IPS DF 4.7 (cell line): ENCODE results near the gene MPRIP.

Experiments
- DNase-seq: peaks from one replicate; pipeline ENCODE4 v3.0.0-alpha.2; 2013; ENCODE audit warnings: low spot score; ENCODE audit errors: extremely low read depth

MPRIP gene

GRCh38 chr17:17066021-17066420 lies 23.8 kb downstream of the MPRIP start:
- DNase-seq = no peak

GRCh38 chr17:17067257-17067656 lies 25.0 kb downstream of the MPRIP start:
- DNase-seq = no peak

- DNase-seq = no peak
These were observed 27.6 kb downstream of the MPRIP start for GRCh38 chr17:17069849-17070248.

- DNase-seq = no peak
These were observed 28.7 kb downstream of the MPRIP start for GRCh38 chr17:17070931-17071330.

DNA sequence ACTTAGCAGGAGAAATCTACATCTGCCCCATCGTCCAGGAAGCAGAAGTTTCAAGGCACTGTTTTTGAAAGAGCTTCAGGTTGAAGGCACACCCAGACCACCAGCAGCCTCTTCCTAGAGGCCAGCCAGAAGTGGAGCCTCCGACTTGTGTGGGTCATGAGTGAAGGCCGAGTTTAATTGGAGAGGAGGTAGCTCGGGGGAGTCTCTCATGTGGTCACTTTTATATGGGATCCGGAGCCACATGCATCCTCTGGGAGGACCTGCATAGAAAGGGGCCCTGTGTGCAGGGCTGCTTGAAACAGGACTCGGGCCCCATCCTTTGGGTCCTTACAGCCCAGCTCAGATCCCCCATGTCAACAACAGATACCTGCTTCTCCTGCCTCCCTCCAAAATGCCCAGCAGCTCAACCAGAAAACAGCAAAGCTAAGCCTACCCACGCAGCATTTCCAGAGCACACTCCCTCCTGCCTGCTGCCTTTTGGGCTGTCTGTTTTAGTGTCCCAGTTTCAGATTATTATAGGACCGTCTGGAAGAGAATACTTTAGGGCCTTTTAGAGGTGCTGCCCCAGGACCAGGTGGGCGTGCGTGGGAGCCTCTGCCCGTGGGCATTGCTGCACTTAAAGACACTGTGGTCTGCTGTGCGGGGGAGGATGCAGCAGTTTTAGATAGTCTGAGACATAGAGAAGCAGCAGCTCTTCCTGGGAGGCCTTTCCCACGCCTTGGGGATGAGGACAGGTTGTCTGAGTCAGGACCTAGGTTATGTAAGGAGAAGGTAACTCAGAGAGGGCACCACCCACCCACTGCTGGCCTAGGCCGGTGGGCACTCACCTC lies 29.5 kb downstream of the MPRIP start:
- no peak for DNase-seq

DNA sequence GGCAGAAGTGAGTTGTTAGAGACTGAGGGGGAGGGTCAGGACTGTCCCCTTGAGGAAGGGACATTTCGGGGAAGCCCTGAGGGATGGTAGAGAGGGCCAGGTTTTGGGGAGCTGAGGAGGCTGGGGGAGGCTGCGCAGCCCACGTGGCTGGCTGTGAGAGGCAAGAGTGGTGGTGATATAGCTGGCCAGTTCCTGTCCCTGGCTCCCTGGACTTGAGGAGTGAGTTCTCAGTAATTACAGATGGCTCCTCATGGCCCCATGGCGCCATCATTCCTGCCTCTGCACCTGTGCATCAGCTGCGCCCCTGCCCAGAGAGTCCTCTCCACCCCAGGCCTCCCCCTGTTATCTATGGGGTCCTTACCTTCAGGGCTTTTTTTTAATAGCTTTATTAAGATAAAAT lies 30.3 kb downstream of the MPRIP start:
- no peak for DNase-seq

- DNase-seq = no peak
These were observed 30.8 kb downstream of the MPRIP start for GRCh38 chr17:17073030-17073564.

- DNase-seq = no peak
These were observed 31.5 kb downstream of the MPRIP start for GRCh38 chr17:17073581-17074403.

- DNase-seq = no peak
These were observed 33.0 kb downstream of the MPRIP start for GRCh38 chr17:17075125-17075781.

DNA sequence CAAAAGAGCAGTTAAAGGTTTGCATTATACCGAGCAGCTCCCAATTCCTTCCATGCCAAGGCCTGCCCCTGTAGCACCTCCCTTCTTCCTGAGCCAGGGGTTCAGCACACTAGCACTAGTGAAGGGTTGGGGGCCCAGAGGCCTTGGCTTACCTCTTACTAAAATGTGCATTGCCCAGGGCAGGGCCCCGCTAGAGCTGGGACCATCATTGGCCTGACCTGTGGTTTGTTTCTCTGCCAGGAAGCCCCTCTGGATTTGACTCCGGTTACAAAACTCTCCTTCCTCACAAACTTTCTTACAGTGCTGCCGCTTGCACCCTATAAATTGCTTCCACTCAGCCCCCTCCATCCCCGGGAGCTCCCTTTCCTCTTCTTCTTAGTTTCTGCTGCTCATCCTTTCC lies 33.8 kb downstream of the MPRIP start:
- DNase-seq = no peak

GRCh38 chr17:17077101-17077500 lies 34.8 kb downstream of the MPRIP start:
- no peak for DNase-seq

GRCh38 chr17:17077861-17078732 lies 35.8 kb downstream of the MPRIP start:
- DNase-seq = no peak

DNA sequence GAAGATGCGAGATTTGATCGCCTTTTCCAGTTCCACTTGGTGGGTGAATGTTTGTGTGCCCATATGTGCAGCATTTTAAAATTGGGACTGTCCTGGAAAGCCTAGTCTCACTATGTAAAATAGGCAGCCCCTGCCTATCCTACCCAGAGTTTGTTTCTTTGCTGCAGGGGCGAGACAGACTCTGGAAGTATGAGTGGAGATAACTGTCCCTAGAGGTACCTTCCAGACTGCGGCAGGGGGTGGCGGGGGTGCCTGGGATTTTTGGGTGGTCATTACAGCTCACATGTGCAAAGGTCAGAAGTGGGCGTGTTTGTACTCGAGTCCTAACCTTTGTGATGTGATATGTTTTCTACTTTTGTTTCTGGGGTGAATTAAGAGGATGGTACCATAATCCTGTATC lies 36.6 kb downstream of the MPRIP start:
- DNase-seq = no peak

DNA sequence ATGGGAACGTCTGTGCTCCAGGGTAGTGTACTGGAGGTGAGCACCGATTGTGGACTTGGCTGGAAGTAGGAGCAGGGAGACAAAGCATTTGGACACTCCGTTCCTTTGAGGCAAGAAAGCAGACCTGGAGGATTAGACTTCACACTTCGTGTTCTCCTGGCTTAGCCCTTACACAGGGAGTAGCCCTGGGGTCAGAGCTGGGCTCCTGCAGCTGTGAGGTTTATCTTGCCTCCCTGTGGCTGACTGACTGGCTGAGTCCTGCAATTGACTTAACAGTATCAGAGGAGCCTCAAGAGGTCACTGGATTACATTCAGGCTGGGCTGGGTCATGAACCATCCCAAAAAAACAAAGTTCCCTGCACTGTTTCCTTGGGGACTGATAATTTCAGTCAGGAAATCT lies 37.1 kb downstream of the MPRIP start:
- no peak for DNase-seq

- DNase-seq = no peak
These were observed 37.5 kb downstream of the MPRIP start for GRCh38 chr17:17079761-17080160.

DNA sequence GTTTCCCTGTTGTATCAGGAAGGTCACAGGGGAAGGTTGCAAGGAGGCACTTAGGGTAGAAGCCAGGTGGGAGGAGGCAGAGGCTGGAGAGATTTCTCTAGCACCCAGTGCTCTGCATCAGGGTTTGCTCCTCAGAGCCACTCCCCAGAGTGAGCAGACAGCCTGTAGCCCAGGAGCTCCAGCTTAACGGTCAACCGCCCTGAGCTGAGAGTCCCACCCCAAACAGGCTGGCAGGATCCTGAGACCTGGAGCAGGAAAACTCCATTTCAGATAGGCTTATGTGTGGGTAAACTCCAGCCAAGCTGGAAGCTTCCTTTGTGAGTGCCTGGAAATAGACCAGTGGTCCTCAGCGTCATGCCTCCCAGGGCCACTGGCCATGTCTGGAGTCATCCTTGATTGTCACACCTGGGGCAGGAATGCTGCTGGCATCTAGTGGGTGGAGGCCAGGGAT lies 37.9 kb downstream of the MPRIP start:
- no peak for DNase-seq

DNA sequence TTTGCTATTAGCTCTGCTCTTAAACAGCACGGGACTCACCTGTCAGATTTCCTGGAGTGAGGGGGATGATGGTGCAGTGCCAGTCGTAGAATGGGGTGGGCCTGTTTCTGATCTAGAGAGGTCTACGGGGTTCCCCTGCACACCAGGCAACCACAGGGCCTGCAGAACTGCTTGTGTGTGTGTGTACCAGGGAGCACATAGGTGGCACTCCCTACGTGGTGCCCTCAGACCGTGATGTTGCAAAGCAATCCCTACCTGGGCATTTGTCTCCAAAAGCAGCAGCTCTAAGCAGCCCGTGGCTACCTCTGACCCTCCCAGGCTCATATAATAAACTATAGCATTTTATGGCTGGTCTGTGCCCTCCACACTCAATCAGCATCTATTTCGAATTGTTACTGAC lies 38.5 kb downstream of the MPRIP start:
- no peak for DNase-seq

DNA sequence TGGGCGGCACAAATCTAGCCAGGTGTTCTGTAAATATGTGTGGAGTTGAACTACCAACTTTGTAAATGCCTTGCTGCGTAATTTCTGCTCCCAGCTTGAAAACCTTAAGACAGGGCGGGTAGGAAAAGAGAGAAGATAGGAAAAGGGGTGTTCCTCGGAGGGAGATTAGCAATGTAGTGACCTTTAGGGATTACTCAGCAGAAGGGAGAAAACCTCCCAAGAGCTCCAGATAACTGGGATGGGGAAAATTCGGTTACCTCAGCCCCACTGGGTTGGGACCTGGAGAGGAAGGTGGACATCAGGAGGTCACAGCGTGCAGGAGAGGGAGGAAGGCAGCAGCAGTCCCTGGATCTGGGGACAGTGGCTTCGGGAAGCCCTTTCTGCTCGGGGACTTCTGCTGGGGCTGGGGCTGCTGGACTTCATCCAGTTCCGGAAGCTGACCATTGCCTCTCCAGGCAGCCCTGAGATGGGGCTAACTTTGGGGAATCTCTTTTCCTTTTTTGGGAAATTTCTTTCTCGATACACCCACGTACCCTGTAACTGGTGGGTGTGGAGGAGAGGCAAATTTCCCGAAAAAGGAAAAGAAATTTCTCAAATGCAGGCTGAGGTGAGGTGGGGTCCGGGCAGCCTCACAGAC lies 39.2 kb downstream of the MPRIP start:
- DNase-seq = no peak

- DNase-seq = no peak
These were observed 40.6 kb downstream of the MPRIP start for GRCh38 chr17:17082878-17083277.

GRCh38 chr17:17084317-17084835 lies 42.1 kb downstream of the MPRIP start:
- no peak for DNase-seq
